ENCODE results near the gene MACF1.
A peak's percentile ranks its signal among the peaks of the same experiment; 100 is the strongest.

The MACF1 gene

GRCh38 chr1:39398278-39399021, 194.0 kb downstream of the MACF1 start:
- no peak for DNase-seq

- no peak for DNase-seq
Observed at GRCh38 chr1:39401106-39401505, 196.6 kb downstream of the MACF1 start.

DNA sequence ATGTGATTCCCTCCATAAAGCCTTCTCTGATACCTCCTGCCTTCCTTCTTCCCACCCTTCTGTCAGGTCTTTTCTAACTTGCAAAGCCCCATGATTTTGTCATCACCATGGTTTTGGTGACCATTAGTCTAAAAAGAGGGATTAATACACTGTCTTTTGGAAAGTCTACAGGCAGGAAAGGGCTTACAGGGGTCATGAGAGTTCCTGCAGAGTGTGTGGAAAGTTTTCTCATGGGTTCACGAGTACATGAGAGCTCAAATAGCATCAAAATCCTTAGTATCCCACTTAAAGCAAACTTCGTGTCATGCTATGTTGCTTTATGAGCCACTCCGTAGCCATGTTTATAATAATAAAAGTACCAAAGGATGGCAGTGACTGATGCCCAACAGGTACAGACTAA, 200.4 kb downstream of the MACF1 start:
- no peak for DNase-seq

DNA sequence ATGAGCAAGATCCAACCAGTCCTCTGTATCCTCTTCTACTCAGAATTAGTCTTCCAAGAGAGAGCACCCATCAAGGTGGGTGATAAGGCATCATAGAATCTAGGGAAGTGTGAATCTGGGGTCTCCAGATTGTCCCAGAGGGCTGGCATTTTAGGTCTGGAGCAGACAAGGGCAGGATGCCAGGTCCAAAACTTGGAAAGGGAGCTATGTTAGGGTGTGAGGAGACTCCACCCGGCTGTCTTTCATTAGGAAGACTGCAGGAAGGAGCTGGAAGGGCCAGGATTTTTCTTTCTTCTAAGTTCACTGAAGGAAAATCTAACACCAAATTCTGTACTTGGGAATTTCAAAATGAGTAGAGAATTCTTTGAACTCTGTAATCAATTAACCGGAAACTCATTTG, 200.9 kb downstream of the MACF1 start:
- no peak for DNase-seq

DNA sequence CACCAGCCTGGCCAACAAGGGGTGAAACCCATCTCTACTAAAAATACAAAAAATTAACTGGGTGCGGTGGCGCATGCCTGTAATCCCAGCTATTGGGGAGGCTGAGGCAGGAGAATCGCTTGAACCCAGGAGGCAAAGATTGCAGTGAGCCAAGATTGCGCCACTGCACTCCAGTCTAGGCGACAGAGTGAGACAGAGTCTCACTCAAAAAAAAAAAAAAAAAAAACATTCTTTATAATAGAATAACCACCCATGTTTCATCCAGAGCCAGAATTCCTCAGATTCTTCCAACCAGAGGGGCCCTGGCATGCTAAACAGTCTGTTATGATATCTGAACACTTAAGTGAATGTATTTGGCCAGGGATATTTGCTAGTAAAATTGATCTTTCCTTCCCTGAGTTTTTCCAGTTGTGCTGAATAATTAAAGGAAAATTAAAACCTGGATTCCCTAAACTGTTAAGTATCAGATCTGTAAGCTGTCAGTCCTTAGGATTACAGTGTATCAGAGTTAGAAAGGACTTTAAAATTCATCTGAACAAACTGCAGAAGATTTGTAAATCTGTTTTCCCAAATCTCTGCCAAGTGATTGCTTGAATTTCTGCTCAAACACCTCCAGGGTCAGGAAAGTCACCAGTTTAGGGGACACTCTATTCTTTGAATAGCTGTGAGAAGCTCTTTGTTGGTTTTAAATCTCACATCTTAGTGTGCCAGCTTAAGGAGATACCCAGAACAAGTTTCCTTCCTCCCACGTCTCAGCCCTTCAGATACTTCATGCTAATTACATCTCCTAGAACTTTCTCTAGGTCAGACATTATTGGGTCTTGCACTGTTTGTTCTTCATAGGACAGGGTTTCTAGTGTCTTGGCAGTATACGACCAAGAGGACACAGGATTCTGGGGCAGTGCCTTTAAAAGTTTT, 202.3 kb downstream of the MACF1 start:
- no peak for DNase-seq

- DNase-seq = no peak
Observed at GRCh38 chr1:39407510-39407895, 203.0 kb downstream of the MACF1 start.

DNA sequence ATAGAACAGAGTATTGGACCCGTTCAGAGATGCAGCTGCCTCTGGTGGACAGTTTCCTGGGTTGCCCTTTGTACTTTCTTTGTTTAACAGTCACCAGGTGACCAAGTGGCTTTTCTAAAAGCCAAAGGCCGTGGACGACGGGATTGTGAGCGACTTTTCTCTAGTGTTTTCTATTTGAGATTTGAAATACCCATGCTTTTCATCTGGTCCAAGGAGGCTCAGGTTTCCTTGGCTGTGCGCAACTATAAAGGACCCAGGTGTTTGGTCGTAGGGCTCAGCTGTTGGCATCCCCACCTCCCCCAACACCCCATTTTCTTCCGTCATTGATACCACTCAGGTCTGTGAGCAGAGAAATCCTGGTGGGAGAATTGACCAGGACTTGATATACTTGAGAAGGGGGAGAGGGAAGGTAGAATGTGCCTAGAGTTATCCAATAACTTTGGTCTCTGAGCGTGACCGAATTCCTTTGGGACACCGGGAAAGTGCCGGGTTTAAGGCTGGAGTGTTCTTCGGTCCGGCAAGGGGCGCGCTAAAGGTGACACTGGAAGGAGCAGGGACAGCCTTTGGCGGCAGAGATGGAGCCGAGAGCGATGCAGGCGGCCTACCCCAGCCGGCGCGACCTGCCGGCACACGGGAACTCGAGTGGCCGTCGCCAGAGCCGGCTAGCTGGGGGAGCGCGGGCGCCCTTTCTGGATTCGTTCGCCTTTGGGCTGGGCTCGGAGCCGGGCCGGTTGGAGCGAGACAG, 203.6 kb downstream of the MACF1 start:
- DNase-seq = peak; percentile 46

DNA sequence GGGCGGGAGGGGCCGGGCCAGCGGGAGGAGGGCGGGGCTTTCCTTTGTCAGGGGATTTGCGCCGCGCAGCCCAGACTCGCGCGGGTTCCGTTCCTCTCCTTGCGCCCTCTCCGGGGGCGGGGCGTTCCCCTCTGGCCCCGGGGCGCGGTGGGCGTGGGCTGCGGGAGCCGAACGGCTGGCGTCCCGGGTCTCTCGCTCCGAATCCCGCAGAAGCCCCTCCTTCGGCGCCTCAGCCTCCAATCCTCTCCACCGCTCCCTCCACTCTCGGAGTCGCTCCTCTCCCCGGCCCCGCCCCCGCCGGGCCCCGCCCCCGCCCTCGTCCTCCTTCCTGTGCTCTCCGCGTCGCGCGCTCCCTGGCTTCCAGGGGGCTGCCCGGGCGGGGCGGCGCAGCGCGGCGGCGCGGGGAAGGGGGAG, 204.2 kb downstream of the MACF1 start:
- peak; percentile 95 for DNase-seq

GRCh38 chr1:39409055-39409816, 204.7 kb downstream of the MACF1 start:
- DNase-seq = peak; percentile 14

GRCh38 chr1:39410915-39411436, 206.5 kb downstream of the MACF1 start:
- peak; percentile 51 for DNase-seq

GRCh38 chr1:39411526-39412478, 207.3 kb downstream of the MACF1 start:
- no peak for DNase-seq

GRCh38 chr1:39412892-39413291, 208.4 kb downstream of the MACF1 start:
- no peak for DNase-seq

DNA sequence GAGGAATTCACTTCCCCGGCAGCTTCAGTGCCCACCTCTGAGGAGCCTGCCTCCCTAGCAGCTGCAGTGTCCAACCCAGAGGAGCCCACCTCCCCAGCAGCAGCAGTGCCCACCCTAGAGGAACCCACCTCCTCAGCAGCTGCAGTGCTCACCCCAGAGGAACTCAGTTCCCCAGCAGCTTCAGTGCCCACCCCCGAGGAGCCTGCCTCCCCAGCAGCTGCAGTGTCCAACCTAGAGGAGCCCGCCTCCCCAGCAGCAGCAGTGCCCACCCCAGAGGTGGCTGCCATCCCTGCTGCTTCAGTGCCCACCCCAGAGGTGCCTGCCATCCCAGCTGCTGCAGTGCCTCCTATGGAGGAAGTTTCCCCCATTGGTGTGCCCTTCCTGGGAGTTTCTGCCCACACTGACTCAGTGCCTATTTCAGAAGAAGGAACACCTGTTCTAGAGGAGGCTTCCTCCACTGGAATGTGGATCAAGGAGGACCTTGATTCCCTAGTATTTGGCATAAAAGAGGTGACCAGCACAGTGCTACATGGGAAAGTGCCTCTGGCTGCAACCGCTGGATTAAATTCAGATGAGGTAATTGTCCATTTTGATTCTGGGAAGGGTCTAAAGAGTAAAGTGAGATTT, 209.5 kb downstream of the MACF1 start:
- DNase-seq = no peak

DNA sequence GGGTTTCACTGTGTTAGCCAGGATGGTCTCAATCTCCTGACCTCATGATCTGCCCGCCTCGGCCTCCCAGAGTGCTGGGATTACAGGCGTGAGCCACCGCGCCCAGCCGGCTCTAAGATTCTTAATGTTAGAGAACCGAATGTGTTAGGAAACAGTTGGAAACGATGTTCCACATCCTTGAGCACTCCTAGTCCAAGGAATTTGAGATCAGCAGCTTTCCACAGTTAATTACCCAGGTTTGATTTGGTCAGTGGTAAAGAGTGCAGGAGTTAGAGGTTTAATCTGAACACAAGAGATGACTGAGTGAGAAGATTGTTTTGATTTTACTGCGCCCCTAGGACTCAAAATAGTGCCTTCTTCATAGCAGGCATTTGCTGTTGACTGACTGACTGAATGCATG, 211.1 kb downstream of the MACF1 start:
- DNase-seq = no peak

GRCh38 chr1:39416609-39417008, 212.1 kb downstream of the MACF1 start:
- no peak for DNase-seq

DNA sequence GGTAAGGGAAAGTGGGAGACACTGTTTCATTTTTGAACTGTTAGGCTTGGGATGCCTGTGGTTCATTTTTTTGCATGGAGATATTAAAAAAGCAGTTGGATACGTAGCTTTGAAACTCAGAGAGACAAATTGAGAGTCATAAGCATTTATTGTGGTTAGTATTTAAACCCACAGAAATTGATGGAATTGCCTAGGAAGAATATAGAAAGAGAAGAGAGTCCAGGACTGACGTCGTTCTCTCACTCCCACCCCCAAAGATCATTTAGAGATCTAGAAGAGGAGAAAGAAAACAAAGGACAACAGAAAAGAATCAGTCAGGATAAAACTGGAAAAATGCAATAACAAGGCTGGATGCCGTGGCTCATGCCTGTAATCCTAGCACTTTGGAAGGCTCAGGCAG, 213.7 kb downstream of the MACF1 start:
- DNase-seq = no peak

GRCh38 chr1:39420493-39420892, 216.0 kb downstream of the MACF1 start:
- no peak for DNase-seq

DNA sequence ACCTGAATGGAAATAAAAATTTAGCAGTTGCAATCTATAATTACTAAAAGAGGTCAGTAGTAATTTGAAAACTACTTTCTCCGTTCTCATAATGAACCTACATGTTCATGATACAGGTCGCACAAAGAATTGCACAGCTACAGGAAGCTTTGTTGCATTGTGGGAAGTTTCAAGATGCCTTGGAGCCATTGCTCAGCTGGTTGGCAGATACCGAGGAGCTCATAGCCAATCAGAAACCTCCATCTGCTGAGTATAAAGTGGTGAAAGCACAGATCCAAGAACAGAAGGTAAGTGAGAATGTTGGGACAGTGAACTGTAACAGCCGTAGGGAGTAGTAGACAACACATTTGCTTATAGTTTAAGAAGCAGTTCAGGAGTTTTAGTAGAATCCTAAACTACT, 218.1 kb downstream of the MACF1 start:
- no peak for DNase-seq

- no peak for DNase-seq
Observed at GRCh38 chr1:39425151-39425550, 220.7 kb downstream of the MACF1 start.

- no peak for DNase-seq
Observed at GRCh38 chr1:39425634-39426033, 221.1 kb downstream of the MACF1 start.

- DNase-seq = no peak
Observed at GRCh38 chr1:39426346-39426745, 221.9 kb downstream of the MACF1 start.
